GM18909 (cell line): ENCODE measurements around the gene KCNMB2.
"Not testable (repeated sequence)": the region's sequence is repeated elsewhere in the genome, so short reads cannot be mapped to it uniquely, and the experiment has no call there.

Source experiments
- ATAC-seq: cut with Tn5 transposase; IDR thresholded peaks from one replicate; pipeline ENCODE4 v1.9.1; 2021; ENCODE audit warnings: mild to moderate bottlenecking; ENCODE audit not compliant: unreplicated experiment, poor library complexity

KCNMB2 gene

DNA sequence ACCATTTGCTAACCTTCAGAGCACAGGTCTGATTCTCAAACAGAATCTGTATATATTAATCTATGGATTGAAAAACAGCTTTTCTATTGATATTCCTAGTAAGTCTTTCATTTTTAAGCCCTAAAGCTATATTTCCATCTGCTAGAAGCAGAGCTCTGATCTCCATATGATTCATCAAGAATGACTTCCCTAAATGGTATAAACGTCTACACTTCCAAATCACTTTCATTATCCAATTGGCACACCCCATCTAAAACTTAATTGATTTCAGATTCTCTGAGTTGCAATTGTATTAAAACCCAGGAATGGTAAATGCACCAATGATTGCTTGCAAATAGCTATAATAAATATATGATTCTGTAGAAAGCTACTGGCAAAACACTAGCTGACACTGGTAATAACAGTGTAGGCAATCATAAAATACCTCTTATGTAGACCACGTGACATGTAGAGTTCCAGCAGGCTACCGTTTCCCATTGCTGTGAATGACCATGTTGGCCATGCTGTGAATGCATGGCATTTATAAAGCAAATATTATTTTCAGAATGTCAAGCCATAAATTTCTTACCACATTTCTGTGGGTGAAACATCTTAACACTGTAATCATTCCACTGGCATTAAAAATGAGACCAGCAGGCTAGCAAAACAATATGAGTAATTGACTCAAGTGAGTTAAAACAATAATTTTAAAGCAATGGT, 309.3 kb downstream of the KCNMB2 start:
- ATAC-seq: no peak

GRCh38 chr3:178847190-178847589, 311.0 kb downstream of the KCNMB2 start:
- no peak for ATAC-seq

GRCh38 chr3:178849199-178849910, 313.1 kb downstream of the KCNMB2 start:
- ATAC-seq: no peak

DNA sequence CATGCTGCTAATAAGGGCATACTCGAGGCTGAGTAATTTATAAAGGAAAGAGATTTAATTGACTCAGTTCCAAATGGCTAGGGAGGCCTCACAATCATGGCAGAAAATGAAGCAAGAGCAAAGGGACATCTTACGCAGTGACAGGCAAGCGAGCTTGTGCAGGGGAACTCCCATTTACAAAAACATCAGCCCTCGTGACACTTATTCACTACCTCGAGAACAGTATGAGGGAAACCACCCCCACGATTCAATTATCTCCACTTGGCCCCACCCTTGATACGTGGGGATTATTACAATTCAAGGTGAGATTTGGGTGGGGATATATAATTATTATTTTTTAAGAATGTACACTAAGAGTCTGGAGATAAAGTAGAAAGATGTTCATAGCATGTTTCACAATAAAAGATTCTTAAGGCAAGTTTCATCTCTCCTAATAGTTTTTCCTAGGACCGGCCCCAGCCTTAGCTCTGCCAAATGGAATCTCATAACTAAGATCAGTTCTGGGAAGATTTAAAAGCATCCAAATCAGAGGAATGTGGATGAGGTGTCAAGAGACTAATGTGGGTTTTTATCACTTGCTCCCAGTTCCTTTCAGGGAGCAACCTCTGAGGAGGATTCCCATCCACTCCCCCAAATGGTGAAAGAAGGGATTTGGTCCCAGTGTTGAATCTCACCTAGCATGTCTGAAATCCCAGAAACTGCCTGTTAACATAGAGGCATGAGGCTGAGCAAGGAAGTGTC, 314.4 kb downstream of the KCNMB2 start:
- no peak for ATAC-seq

- ATAC-seq: no peak
These were observed 315.3 kb downstream of the KCNMB2 start for GRCh38 chr3:178851564-178851963.

DNA sequence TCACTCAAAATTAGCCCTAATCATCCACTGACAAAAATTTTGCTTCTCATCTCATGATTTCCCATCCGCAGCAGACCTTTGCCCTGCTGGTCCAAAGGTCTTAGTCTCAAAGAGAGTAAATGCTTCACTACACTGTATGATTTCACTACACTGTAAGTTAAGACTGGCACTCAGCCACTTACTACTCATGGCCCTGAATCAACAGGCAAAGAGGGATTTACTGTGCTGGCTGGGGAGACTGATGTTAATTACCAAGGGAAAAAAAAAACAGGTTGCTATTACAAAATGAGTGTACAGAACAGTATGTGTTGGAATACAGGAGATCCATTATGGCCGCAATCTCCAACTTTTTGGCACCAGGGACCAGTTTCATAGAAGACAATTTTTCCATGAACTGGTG, 320.6 kb downstream of the KCNMB2 start:
- ATAC-seq: no peak

DNA sequence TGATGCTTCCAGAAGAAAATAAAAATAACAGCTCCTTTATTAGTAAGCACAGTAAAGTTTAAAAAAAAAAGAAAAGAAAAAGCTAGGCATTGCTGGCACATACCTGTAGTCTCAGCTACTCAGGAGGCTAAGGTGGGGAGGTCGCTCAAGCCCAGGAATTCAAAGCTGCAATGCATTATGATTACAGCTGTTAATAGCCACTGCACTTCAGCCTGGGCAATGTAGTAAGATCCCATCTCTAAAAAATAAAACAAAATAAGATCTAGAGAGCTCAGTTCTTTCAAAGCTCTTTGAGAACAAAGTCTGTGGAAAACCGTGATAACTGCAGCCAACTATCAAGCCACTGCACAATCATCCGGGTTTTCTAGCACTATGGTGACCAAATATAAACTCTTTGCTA, 323.1 kb downstream of the KCNMB2 start:
- ATAC-seq: no peak

GRCh38 chr3:178859900-178860436, 323.7 kb downstream of the KCNMB2 start:
- not testable (repeated sequence) for ATAC-seq

DNA sequence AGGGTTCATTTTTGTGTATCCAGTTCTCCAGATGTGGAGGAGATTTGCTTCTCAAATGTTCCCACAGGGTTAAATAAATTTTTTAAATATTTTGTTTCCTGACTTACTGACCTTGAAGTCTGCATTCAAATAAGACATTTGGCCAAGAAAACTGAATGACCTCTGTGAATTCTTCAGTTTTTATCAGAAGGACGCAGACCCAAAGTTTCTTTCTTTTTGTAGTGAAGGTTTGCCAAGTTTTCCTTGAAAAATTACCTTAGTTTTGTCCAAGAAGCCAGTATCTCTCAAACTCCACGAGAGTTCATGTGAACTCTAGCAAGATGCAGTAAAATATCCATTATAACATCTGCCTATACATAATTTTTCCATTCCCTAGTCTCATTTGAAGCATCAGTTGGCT, 332.4 kb downstream of the KCNMB2 start:
- ATAC-seq: no peak

DNA sequence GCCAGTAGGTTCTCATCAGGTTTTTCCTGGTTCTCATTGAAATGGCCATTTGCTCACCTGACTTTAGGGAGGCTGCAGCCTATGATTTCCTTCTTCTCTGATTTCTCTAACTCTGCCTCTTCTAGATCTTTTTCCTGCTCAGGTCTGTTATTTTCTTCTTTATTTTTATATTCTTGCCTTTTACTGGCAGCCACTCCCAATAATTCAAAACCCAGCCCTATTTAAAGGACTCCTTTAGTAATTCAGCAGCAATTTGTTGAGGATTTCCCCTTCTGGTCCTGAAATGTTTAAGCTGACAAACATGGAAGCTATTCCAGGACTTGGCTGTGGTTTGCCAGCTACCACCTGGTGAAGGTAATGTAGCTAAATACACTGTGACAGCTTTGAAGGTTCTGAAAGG, 333.8 kb downstream of the KCNMB2 start:
- no peak for ATAC-seq

DNA sequence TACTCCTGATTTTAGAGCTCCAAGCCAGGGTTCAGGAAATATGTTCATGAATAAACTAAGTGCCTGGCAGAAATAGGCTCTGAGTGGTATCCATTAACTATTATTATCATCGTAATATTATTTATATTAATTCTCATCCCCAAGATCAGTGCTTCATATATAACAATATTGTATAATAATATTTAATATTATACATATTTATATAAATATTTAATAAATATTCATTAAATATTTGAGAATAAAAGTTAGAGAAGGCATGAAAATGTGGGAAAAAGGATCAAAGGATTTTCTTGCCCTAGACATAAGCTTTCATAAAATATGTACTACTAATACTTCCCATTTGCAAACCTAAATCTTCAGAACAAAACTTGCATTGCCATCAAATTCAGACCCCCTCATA, 338.9 kb downstream of the KCNMB2 start:
- ATAC-seq: no peak

DNA sequence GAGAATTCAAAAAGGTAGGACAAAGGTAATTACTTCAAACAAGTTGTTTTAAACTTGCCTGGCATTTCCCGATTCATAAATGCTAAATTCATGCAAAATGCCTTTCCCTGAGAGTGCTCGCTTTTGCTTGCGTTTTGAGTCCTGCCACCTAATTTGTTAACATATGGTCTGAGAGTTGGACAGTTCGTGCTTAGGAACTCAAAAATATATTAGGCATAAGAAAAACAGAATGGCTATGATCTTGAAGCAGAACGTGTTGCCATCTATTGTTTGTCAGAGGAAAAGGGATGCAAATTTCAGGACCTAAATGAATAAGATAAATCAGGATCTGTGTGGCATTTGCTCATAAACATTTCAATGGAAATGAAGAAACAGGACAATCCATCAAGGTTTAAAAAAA, 339.6 kb downstream of the KCNMB2 start:
- no peak for ATAC-seq

DNA sequence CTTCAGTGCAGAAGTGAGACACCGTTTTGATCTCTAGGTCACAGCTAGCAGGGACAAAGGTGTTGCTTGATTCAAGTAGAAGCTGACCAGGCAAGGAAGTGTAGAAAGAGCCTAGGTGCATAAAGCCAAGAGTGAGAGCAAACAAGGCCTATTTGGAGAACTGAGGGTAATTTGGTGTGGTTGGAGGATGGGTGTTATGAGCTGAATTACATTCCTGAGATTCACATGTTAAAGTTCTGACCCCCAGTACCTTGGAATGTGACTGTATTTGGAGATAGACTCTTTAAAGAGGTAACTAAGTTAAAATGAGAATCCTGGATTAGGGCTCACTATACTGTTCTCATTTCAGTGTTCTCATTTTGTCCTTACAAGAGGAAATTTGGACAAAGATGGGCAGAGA, 344.0 kb downstream of the KCNMB2 start:
- no peak for ATAC-seq
